G401.6 (cell line): Measurements from ENCODE around the gene NOS3.

Source experiments
- FAIRE-seq: peaks from 2 replicates; lab custom pipeline; 2012; peaks lifted over from hg19 to GRCh38; lab: Jason Lieb, UNC

Gene NOS3

DNA sequence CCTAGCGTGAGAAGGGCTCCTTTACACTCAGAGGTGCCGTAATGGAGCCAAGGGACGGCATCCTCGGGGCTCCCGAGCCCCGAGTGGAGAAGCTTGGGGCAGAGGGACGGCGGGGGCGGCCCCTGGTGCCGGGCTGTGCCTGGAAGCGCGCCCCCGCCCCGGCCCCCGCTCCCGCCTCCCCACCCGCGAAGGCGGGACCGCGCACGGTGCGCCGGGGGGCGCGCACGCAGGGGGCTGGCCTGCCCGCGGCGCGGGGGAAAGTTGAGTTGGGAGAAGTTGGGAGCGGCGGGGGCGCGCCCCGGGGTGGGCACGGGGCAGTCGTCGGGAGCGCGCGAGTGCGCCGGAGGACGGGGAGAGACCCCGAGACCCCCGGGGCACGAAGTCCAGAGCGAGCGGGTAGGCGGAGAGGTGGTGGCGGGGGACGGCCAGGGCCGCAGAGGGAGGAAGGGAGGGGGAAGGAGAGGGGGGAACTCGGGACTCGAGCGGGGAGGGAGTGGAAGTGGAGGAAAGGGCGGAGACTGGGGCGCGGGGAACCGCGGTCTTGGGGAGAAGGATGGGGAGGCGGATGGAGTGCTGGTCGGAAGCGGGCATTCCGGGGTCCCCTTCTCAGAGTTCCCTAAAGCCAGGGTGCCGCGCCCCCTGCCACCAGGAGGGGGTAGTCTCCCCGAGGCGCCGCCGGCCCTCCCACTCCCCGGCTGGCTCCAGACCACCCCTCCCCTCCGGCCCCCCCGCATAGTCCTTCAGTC, 68.7 kb downstream of the NOS3 start, which contains the start of gene SLC4A2:
SLC4A2 (plus strand) TSS at position 223 of the 746 bp plus-strand sequence. CDS start 2,399 bp downstream, outside the sequence.
- FAIRE-seq, result no peak

DNA sequence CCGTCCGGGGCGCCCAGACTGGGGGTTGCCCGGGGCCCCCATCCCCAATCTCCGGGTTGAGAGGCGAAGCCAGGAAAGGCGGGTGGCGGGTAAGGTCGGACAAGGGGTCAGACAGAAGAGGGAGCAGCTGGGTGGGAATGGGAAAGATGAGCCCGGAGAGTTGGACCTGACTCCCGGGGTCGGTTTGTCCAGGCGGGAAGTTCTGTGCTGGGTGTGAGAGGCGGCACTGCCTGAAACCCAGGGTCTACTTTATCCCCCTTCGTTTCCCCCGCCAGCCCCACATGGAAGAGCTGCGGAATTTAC, 69.2 kb downstream of the NOS3 start:
- FAIRE-seq, result no peak

DNA sequence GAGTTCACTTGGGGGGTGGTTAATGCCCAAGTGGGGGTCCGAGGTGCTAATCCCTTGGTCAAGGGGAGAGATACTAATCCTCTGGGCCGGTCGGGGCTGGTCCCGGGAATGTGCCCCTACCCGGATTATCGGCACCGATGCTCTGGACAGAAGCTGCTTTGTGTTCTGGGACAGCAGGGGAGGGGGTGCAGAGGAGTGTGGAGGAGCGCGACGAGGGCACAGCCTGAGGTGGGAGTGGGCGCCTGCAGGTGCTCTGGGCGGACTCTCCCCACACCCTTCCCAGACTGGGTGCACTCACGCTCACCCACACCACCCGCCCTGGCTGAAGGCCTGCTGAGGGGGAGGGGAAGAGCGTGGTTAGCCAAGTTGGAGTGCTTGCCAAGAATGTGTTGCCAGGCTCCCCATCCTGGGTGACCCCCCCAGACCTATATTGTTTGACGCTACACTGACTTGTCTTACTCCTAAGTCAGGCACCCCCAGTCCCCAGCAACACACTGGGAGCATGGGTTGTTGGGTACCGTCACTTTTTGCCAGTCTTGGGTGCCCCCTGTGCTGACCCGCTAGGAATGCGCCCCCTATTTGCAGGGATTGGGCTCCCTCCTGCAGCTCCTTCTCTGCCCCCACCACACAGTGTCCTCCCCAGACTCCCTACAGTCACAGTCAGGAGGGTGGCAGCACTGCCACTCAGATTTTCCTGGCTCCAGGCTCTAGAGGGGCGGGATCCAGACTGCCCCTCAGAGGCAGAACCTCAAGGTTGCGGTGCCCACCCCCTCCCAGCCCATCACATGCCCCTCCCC, 69.8 kb downstream of the NOS3 start:
- no peak for FAIRE-seq

DNA sequence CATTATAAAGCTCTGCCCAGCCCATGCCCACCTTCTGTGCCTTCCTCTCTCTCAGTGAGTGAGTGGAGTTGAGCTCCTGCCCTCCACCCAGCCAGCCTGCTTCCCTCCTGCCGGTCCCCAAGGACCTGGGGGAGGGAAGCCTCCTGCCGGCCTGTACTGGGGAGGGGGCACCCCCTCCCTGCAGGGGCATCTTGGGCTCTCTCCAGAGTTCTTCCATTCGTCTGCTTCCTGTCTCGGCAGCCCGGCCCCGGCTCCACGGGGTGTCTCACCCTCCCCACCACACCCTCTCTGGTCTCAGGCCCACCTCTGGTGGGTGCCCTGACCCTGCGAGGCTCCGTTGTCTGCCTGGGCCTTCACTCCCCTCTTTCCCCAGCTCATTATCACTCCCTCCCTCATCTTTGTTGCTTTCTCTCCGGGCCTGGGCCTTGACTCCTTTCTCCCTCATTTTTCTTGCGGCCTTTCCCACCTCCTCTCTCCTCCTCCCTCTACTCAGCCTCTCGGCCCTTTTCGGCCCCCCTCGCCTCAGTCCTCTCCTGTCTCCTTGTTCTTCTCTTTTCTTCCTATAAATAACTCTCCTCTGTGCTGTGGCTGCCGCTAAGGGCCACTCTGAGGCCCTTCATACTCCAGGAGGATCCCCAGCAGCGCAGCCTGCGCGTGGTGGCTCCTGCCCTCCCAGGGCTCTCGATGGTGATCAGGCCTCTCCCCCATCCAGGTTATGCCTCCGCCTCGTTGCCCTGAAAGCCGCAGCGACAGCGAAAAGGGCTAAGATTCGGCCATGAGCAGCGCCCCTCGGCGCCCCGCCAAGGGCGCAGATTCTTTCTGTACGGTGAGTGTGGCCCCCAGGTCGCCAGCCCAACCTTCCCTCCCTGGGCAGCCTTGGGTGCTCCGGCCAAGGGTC, 70.6 kb downstream of the NOS3 start:
- no peak for FAIRE-seq

DNA sequence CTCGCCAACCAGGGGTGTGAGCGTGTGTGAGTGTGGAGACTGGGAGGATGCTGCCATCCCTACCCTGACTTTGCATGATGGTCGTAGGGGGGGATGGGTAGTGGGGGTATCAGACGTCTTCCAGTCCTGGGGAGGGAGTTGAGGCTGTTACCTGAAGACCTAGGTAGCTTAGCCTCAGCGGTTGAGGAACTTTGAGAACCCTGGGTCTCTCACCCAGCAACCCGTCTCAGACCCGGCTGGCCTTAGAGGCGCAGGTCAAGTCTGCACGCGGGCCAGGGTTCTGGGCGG, 71.2 kb downstream of the NOS3 start:
- no peak for FAIRE-seq

DNA sequence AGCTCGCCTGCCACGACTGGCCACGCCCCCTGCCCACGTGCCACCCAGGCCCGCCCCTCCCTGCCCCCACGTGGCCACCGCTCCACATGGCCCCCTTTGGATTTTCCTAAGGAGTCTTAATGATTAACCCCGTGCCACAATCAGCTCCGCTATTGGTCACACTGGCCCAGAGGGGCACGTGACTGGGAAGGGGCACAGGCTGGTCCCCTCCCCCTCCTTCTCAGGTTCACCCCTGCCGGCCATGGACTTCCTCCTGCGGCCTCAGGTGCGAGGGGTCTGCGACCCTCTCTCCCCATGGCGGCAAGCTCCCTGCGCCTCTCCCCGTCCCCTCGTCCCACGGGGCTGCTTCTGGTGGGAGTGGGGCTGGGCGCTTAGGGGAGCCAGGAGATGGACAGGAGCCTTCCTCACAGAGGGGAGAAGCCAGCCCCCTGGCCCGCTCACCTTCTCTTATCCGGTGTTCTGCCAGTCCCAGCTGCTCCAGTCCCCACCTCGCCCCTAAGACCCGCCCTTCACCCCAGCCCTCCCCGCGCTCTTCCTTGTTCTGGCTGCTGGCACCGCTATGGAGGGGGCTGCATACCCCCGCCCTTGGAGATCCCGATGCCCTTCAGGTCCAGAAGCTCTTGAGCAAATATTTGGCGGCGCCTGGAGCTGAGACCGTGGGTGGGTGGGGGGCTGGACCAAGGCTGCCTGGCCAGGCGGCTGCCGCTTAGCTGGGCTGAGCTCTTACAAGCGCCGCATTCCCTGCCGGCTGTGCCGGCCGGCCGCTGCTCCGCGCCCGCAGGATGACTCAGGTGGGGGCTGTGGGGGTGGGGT, 71.8 kb downstream of the NOS3 start:
- peak; percentile 66 for FAIRE-seq

DNA sequence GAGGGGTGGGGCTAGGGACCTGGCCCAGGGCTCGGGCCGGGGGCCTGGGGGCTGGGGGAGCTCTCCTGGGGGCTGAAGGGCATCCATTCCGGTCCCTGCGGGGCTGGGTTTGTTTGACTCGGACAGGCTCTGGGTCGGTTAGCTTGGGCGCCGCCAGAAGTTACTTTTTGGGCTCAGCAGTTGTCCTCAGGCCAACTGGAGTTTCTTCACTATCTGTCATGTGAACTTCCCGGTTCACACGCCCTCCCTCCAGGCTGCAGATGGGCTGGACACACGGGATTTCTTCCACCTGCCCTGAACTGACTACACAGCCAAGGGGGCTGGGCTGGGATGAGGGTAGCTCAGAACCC, 72.4 kb downstream of the NOS3 start:
- FAIRE-seq, result no peak
